T47D (cell line): ENCODE measurements around the gene BRDT.

ENCODE experiments used
- DNase-seq, 2 experiments: peaks; one replicate each; pipeline versions ENCODE4 v3.0.0 to v3.0.0-alpha.2; 2011 to 2012; ENCODE audit warnings: low read depth in 1 of 2, low spot score in 1 of 2
- JUND ChIP-seq: IDR thresholded peaks from 2 replicates; pipeline ENCODE4 v1.6.1; 2012; ENCODE audit warnings: low read depth
- in situ Hi-C: cut with HindIII; loops from 2 replicates; pipeline ENCODE4 v1.10.0; 2016; ENCODE audit warnings: low sequenced_read_pairs, low pct_unique_long_range_greater_than_20kb

The BRDT gene

GRCh38 chr1:92045766-92046495 is 96.7 kb downstream of the BRDT start:
- DNase-seq = no peak
- no peak for TF ChIP-seq JUND
- in situ Hi-C loops = no loop called here

GRCh38 chr1:92051948-92052347 is 102.7 kb downstream of the BRDT start:
- no peak for TF ChIP-seq JUND
- in situ Hi-C loops = no loop called here
- DNase-seq = no peak
